Right cardiac atrium (tissue), 5 donors: Measurements from ENCODE around the gene SHANK1. TPM values are rescaled to one million over a fixed set of nuclear protein-coding genes. Genes with fewer than 3 reads are reported as not detected.

ENCODE experiments used
- ATAC-seq, 2 donors: fragments of 200-7000 bp; cut with Tn5 transposase; one replicate each; pipeline versions ENCODE4 v1.8.0 to v1.9.1; 2020; ENCODE audit warnings: moderate library complexity in 2 of 2, mild to moderate bottlenecking in 1 of 2
- DNase-seq, 3 donors: peaks; one replicate each; pipeline ENCODE4 v3.0.0-alpha.2; 2020
- H3K27ac ChIP-seq: one replicate; pipeline ENCODE4 v1.5.1; 2013; ENCODE audit warnings: mild to moderate bottlenecking, low read length, control low read depth, moderate library complexity
- H3K27me3 ChIP-seq: one replicate; pipeline ENCODE4 v1.6.1; 2013; ENCODE audit not compliant: control insufficient read depth, insufficient read depth
- H3K4me1 ChIP-seq: one replicate; pipeline ENCODE4 v1.6.1; 2013; ENCODE audit warnings: low read length; ENCODE audit not compliant: control insufficient read depth, insufficient read depth
- H3K4me3 ChIP-seq: one replicate; pipeline ENCODE4 v1.5.1; 2013; ENCODE audit warnings: low read length, control low read depth
- H3K9me3 ChIP-seq: one replicate; pipeline ENCODE4 v1.6.1; 2013; ENCODE audit warnings: low read length; ENCODE audit not compliant: control insufficient read depth
- WGBS: extraction: QIAGEN DNeasy Blood & Tissue Kit; methylation state at CpG from one replicate; pipeline ENCODE4 v1.1.7; 2013; 5-methylcytosine and 5-hydroxymethylcytosine counted together
- intact Hi-C, 4 donors: fragments of 100-400 bp; cut with DNase I; formaldehyde crosslinking; loops; one replicate each; pipeline versions ENCODE4 v1.11.0 to v1.14.0; 2022 to 2023
- polyA plus RNA-seq: library from polyadenylated mRNA; stranded (reverse); fragments of 200-250 nt; gene quantifications from one replicate; pipeline ENCODE4 v1.2.3, GENCODE V29; 2013
- total RNA-seq, 4 donors: library from RNA; stranded (reverse); fragmentation: NEBNext Ultra II Directional; extraction: Animal tissue kit (Norgen Biotek cat#: 25700); gene quantifications; one replicate each; pipeline ENCODE4 v1.2.1, GENCODE V29; 2021
- donor health status: healthy with polysubstance abuse.
- donor health status: DM: no; HTN: yes; CAD: no.
- donor health status: DM: no; HTN: no; CAD: no.
- donor health status: DM: no; HTN: yes; CAD: no; lungs with severe emphysema.
- donor health status: DM: yes; HTN: yes; CAD: no.

The SHANK1 gene
- total and polyA plus RNA-seq, 5 donors = 0.09 to 1.9 (median 0.56) TPM

DNA sequence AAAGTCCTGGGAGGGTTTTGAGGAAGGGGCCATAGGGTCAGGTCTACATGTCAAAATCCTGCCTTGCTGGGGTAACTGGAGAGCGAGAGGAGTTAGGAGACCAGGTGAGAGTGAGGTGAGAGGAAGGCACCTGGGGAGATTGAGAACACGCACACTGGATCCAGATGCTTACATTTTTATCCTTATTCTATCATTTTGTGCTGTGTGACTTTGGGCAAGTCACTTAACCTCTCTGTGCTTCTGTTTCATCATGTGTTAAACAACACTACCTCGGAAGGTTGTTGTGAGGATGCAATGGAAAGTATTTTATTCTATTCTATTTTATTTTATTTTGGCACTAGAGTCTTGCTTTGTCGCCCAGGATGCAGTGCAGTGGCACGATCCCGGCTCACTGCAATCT, 66.9 kb downstream of the SHANK1 start:
- Histone ChIP-seq H3K27ac (no peak overlapping the region), H3K4me3 (no peak overlapping the region), H3K9me3 (peaks cover 3% of the 10 kb centered on the region), H3K4me1 (no peaks in the 10 kb centered on the region), H3K27me3 (no peaks in the 10 kb centered on the region)
- intact Hi-C loops = no loop called here
- DNase-seq (no peak), ATAC-seq (no peak)
- WGBS = 87% methylated on average over 6 of the region's 6 CpGs

DNA sequence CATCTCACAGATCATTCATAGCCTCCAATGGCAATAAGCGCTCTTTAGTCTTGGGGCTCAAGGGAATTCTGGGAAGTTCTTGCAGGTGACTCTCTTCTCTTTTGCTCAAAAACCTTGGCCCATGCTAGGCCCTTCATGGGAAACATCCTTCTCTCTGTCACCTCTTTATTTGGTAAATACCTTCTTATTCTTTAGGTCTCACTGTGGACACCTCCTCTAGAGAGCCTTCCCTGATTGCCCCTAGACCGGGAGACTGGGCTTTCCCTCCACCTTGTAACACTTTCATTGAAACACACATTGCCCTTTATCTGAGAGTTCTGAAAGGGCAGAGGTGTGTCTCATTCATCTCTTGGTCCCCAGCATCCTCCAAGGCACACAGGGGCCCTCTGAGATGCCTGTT, 68.4 kb downstream of the SHANK1 start:
- ATAC-seq (no peak), DNase-seq (no peak)
- intact Hi-C loops = no loop called here
- no peaks in the 10 kb centered on the region for H3K27me3 ChIP-seq
- H3K9me3 ChIP-seq = peaks cover 3% of the 10 kb centered on the region
- 83% methylated on average over 2 of the region's 2 CpGs for WGBS
- no peak overlapping the region for H3K4me3 ChIP-seq
- no peaks in the 10 kb centered on the region for H3K4me1 ChIP-seq
- no peak overlapping the region for H3K27ac ChIP-seq

DNA sequence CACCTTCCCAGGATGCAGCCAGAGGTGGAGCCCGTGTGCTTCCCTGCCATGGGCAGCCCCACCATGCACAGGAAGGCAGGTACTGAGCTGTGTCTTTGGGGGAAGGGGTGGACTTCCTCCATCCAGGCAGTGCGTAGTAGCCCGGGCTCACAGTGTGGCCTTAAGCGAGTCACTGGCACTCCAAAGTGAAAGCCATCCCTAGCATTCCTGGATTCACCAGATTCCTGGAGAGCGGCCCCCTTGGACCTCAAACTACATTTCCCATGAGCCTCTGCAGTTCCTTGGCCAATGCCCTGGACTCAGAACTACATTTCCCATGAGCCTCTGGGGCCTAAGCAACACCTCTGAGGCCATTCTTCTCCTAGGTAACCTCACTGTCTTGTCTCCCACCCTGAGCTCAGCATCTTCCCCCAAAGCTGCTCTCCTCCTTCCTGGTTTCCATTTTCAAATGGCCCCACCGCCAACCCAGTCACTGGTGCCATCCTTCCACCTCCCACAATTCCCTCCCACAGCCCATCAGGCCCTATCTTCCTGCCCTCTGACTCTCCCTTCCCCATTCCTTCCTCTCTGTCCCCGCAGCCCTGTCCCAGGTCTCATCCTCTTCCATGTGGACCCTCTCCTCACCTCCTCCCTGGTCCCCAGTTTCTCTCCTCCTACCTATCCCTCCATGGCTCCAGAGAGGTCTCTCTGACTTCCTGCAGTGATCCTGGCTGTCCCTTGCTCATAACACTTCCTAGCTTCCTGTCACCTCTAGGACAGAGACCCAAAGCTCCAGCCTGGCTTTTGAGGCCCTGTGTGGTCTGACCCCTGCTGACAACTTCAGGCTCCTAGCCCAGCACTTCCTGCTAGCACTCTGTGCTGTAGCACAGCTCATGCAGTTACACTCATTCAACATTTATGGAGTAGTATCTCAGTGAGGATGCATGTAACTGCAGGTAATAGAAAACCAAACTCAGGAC, 69.9 kb downstream of the SHANK1 start, which contains the start of gene C19orf81:
Gene C19orf81, plus strand, starts transcription at position 13 of the 959 bp plus-strand sequence. Its CDS starts 0 bp downstream, at position 13.
- H3K4me1 ChIP-seq = no peaks in the 10 kb centered on the region
- H3K4me3 ChIP-seq = no peak within 1 kb of the TSS
- no peak within 1 kb of the TSS for H3K27ac ChIP-seq
- 18% methylated on average over 7 of the region's 7 CpGs for WGBS
- no peaks in the 10 kb centered on the region for H3K9me3 ChIP-seq
- no peak for ATAC-seq
- intact Hi-C loops = no loop called here
- DNase-seq = no peak
- H3K27me3 ChIP-seq = no peaks in the 10 kb centered on the region

DNA sequence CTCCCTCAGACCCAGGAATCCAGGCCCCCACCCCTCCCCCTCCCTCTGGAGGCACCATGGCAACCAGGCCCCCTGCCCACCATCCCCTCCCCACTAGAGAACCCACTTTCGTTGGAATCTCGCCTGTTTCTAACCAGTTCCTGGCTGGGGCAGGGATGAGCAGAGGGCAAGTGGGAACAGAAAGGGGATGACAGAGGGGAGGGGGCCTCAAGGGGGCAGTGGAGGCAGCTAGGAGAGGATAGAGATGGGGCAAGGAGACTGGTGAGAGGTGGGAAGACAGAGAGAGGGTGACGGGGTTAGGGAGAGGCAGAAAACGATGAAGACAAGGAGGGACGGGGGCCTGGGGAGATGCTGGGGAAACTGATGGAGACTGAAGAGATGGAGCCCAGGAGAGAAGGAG, 70.9 kb downstream of the SHANK1 start:
- ATAC-seq (no peak), DNase-seq (no peak)
- no peaks in the 10 kb centered on the region for H3K9me3 ChIP-seq
- no peaks in the 10 kb centered on the region for H3K4me1 ChIP-seq
- no peaks in the 10 kb centered on the region for H3K27me3 ChIP-seq
- H3K27ac ChIP-seq = no peak overlapping the region
- 45% methylated on average over 5 of the region's 5 CpGs for WGBS
- intact Hi-C loops = no loop called here
- no peak overlapping the region for H3K4me3 ChIP-seq

DNA sequence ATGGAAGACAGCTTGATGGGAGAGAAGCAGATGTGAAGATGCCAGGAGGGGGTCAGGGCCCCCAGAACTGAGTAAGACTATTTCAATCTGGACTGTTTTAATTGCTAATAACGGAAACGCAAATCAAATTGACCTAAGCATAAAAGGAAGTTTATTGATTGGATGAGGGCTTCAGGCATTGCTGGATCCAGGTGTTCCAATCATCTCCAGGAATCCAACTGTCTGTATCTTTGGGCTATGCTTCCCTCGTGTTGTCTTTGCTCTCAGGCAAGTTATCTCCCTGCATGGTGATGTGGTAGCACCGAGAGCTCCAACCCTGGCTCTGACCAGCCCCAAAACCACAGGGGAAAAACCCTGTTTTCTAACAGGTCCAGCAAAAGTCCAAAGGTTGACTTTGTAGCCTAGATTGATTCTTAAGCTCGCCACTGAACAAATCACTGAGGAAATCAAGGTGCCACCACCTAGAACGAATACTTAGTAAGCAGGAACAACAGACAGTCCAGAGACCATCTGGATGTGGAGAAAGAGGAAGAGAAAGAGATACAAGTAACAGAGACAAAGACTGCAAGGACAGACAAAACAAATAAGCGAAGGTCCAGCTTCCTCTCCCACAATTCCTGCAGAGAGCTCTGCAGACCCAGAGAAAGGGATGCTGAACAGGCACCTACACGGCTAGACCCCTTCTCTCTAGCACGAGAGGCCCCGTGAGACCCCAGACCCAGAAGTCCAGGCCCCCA, 71.6 kb downstream of the SHANK1 start:
- no peak for DNase-seq
- intact Hi-C loops = no loop called here
- H3K4me3 ChIP-seq = no peak overlapping the region
- WGBS = 71% methylated on average over 10 of the region's 10 CpGs
- no peak for ATAC-seq
- no peak overlapping the region for H3K27ac ChIP-seq
- no peaks in the 10 kb centered on the region for H3K9me3 ChIP-seq
- no peaks in the 10 kb centered on the region for H3K27me3 ChIP-seq
- H3K4me1 ChIP-seq = no peaks in the 10 kb centered on the region

DNA sequence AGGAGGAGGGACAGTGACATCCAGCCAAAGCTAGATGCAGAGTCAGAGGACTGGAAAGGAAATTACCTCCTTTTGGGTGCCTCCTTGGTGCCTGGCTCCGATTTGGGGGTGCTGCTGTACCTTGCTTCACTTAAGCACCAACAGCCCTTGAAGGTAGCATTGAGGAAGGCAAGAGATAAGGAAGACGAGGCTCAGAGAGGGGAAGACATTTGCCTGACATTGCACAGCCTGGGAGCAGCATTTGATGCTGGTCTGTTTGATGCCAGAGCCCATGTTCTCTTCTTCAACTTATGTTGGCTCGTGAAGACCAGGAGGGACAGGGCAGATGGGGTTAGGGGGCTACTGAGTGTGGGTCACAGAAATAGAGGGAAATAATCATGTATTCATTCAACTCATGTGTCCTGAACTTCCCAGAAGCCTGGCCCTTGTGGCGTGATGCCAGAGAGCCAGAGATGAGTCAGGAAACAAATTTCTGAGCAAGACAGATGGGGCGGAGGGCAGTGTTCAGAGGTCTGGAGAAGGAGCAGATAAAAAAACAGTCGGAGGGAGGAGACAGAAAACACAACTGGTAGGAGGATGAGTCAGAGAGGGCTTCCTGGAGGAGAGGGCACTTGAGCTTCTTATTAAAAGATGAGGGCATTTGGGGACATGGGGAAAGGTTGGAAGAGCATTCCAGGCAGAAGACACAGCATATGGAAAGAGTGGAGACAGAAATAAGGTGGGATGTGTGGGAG, 73.4 kb downstream of the SHANK1 start:
- intact Hi-C loops = no loop called here
- no peak overlapping the region for H3K27ac ChIP-seq
- no peaks in the 10 kb centered on the region for H3K4me1 ChIP-seq
- ATAC-seq = no peak
- WGBS = 38% methylated on average over 6 of the region's 6 CpGs
- no peak overlapping the region for H3K4me3 ChIP-seq
- no peaks in the 10 kb centered on the region for H3K9me3 ChIP-seq
- H3K27me3 ChIP-seq = no peaks in the 10 kb centered on the region
- no peak for DNase-seq

DNA sequence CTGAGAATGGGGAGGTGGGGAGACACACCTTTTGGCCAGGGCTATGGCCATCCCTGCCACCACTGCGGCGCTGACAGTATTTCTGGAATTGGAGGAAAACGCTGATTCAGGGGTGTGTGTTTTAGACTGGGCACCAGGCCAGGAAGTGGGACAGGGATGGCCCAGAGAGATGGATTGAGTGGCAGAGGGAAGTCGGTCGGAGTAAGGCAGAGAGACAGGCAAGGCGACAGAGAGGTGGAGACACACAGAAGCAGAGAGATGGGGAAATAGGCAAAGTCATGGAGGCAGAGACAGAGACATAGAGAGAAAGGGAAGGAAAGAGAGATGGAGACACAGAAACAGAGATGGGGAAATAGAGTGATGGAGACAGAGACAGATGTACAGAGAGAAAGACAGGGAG, 74.5 kb downstream of the SHANK1 start:
- ATAC-seq (no peak), DNase-seq (no peak)
- H3K4me1 ChIP-seq = no peaks in the 10 kb centered on the region
- intact Hi-C loops = no loop called here
- H3K9me3 ChIP-seq = no peaks in the 10 kb centered on the region
- no peak overlapping the region for H3K27ac ChIP-seq
- no peak overlapping the region for H3K4me3 ChIP-seq
- WGBS = 66% methylated on average over 6 of the region's 6 CpGs
- no peaks in the 10 kb centered on the region for H3K27me3 ChIP-seq

DNA sequence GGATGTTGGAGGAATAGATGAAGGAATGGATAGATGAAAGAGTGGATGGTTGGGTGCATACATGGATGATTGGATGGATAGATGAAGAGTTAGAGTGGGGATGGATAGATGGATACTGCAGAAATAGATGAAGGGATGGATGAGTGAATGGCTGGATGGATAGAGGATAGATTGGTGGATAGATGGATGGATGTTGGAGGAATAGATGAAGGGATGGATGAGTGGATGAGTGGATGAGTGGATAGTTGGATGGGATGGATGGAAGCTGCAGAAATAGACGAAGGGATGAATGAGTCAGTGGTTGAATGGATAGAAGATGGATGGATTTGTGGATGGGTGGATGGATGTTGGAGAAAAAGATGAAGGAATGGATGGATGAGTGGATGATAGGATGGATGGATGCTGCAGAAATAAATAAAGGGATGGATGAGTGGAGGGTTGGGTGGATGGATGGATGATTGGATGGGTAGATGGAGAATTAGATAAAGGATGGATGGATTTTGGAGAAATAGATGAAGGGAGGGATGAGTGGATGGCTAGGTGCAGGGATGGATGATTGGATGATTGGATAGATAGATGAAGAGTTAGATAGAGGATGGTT, 75.2 kb downstream of the SHANK1 start:
- Histone ChIP-seq H3K4me3 (no peak overlapping the region), H3K27ac (no peak overlapping the region), H3K9me3 (no peaks in the 10 kb centered on the region), H3K27me3 (no peaks in the 10 kb centered on the region), H3K4me1 (no peaks in the 10 kb centered on the region)
- intact Hi-C loops = no loop called here
- DNase-seq (no peak), ATAC-seq (no peak)
- WGBS = 43% methylated on average over 1 of the region's 1 CpG

DNA sequence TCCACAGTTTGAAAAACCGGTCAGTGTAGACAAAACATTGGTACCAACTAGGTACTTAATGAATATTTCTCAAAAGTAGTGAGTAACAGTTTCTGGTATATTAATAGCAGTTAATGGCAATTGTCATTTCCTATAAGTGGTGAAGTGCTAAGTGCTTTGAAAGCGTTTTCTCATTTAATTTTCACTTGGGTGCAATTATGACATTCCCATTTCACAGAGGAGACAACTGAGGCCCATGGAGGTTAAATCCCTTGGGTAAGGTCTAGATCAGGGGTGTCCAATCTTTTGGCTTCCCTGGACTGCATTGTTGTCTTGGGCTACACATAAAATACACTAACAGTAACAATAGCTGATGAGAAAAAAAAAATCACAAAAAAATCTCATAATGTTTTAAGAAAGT, 79.2 kb downstream of the SHANK1 start:
- 72% methylated on average over 2 of the region's 2 CpGs for WGBS
- Histone ChIP-seq H3K9me3 (no peaks in the 10 kb centered on the region), H3K4me3 (no peak overlapping the region), H3K27ac (no peak overlapping the region), H3K27me3 (no peaks in the 10 kb centered on the region), H3K4me1 (no peaks in the 10 kb centered on the region)
- intact Hi-C loops = no loop called here
- ATAC-seq (no peak), DNase-seq (no peak)

DNA sequence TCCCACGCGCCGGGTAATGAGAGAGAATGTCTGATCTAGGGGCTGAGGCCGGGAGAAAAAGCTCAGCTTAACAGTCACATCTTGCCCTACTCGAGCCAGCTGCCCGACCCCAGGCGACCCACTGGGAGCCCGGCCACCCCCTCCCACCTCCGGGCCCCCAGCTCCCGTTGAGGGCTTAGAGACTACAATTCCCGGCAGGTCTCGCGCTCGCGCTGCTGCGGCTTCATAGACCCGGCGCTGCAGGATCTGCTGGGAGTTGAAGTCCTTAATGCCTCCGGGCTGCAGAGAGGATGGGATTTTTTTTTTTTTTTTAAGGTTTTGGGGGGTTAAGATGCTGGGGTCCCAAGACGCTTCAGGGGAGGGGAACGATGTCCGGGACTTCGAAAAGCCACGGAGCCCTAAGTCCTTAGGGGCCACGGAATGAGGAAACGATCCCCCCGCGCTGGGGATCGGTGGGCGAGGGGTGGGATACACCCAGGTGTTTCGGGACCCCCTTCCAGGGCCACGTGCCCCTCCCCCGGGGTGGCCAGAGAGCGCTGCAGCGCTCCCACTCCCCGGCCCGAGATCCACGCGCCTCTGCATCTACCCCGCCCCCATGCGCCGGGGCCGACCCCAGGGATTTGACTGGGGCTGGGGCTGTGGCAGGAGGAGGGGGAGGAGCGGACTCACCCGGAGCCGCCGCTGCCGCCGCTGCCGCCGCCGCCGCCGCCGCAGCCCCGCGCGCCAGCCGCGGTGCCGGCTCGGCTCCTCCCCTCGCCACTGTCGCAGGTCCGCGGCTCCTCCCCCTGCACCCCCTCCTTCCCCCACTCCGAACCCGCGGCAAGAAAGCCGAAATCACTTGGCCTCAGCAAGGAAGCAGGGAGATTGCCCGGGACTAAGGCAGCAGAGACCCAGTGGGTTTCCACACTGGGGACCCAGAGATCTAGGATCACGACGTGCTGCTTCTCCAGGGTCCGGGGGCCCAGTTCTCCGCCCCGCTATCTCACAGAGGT, 80.2 kb downstream of the SHANK1 start, which contains the start of gene SYT3:
Gene SYT3, minus strand, starts transcription at position 761 of the 992 bp plus-strand sequence. CDS start 2,470 bp downstream, outside the sequence.
- DNase-seq (peak; percentile 71 to 82 (median 79)), ATAC-seq (peak; percentile 87 to 91)
- Histone ChIP-seq H3K27ac (no peak within 1 kb of the TSS), H3K9me3 (no peaks in the 10 kb centered on the region), H3K27me3 (no peaks in the 10 kb centered on the region), H3K4me1 (no peaks in the 10 kb centered on the region), H3K4me3 (peak within 1 kb of the TSS; percentile 45)
- WGBS = 2% methylated on average over 75 of the region's 76 CpGs
- intact Hi-C loops = no loop called here
